COLO668 (cell line): Measurements from ENCODE around the gene DLGAP1.

Experiments
- DNase-seq: peaks from one replicate; lab custom pipeline; 2025; ENCODE audit not compliant: unreplicated experiment; lab: John Stamatoyannopoulos, UW

DLGAP1 gene

DNA sequence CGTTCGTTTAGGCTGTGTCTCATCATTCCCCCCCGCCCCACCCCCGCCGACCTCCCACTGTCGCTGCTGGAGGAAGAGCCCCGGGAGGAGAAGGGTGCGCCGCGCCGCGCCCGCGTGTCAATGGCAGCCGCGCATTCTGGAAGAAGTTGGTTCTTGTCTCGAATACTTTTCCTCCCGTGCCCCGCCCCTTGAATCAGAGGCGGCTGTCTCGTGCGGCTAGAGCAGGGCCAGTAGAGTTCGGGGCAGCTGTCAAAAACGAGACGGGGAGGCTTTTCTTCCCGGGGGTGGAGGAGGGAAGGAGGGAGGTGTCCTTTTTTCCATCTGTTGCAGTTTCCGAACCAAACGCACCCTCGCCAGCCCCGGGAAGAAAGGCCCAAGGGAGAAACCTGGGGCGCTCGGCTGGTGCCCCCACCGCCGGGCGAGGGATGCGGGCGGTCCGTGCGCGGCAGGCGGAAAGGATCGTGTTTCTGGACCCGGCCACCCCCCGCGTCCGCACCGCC lies 1005.5 kb downstream of the DLGAP1 start:
- no peak for DNase-seq

- peak; percentile 87 for DNase-seq
These were observed 1006.1 kb downstream of the DLGAP1 start for GRCh38 chr18:3448838-3449511.

- DNase-seq: peak; percentile 99
These were observed 1006.9 kb downstream of the DLGAP1 start for GRCh38 chr18:3447895-3448837.

GRCh38 chr18:3447068-3447894 lies 1007.8 kb downstream of the DLGAP1 start:
- peak; percentile 59 for DNase-seq
